ENCODE measurements around the gene KCTD15. TPM values are rescaled to one million over a fixed set of nuclear protein-coding genes. Genes with fewer than 3 reads are reported as not detected.

The KCTD15 gene
- total and polyA plus RNA-seq, 5 donors: 10.3 to 14.6 (median 10.9) TPM

- DNase-seq (peak in 1 of 3 donors; percentile 51), ATAC-seq (peak in 1 of 2 donors; percentile 17)
- Histone ChIP-seq H3K9me3 (ENCODE audit: control insufficient read depth, low read length) (no peaks in the 10 kb centered on the region), H3K4me1 (ENCODE audit: control insufficient read depth, insufficient read depth, low read length) (no peaks in the 10 kb centered on the region), H3K4me3 (ENCODE audit: low read length) (no peak overlapping the region), H3K27me3 (ENCODE audit: control insufficient read depth, insufficient read depth) (no peaks in the 10 kb centered on the region), H3K27ac (ENCODE audit: low read length) (no peak overlapping the region)
- WGBS: 94% methylated on average over 72 of the region's 72 CpGs
- intact Hi-C loops (cut with DNase I): loop anchor here (5.0 to 10.0 kb wide), 5 partner anchors 323 to 537 kb away; no protein-coding TSS in a partner anchor
Measured at GRCh38 chr19:33772102-33772857, 24.4 kb upstream of the KCTD15 start.

- 95% methylated on average over 23 of the region's 23 CpGs for WGBS
- intact Hi-C loops (cut with DNase I): loop anchor here (5.0 to 10.0 kb wide), 5 partner anchors 322 to 538 kb away; no protein-coding TSS in a partner anchor
- H3K9me3 ChIP-seq (ENCODE audit: control insufficient read depth, low read length): no peaks in the 10 kb centered on the region
- no peak overlapping the region for H3K4me3 ChIP-seq (ENCODE audit: low read length)
- H3K27ac ChIP-seq (ENCODE audit: low read length): no peak overlapping the region
- no peaks in the 10 kb centered on the region for H3K4me1 ChIP-seq (ENCODE audit: control insufficient read depth, insufficient read depth, low read length)
- H3K27me3 ChIP-seq (ENCODE audit: control insufficient read depth, insufficient read depth): no peaks in the 10 kb centered on the region
- ATAC-seq (no peak), DNase-seq (no peak)
Measured at GRCh38 chr19:33772858-33773180, 23.9 kb upstream of the KCTD15 start.

DNA sequence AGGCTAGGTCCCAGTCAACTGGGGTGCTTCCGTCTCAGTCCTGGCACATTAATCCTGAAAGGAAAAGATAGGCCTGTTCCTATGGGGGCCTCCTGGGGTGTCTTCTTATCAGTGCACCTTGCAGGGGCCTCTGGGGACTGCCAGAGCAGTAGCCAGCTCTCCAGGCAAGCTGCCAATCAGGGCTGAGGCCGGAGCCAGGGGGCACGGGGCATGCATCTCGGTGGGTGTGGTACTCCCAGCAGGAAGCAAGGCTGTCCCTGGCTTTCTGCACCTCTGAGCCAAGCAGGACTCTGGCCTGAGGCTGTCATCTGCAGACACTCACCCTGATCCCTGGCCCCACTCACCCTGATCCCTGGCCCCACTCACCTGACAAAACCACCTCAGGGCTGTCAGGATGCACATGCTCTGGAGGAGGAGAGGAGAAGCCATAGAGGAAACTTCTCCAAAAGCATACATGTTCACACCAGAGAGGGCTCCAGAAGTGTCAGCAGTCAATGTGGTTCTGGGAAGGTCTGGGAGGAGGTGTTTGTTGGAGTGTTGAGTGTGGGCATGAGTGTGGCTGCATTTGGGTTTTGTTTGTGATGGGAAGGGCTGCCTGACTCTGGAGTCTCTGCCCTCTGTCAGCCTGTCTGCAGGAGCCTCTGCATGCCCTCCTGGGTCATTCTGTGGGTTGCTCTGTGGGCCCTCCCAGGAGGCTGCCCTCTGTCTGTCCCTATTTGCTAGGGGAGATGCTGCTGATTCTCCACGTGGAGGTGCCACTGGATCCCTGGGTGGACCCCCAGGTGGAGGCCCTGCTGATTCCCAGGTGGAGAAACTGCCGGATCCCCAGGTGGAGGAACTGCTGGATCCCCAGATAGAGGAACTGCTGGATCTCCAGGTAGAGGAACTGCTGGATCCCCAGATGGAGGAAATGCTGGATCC, 22.7 kb upstream of the KCTD15 start:
- DNase-seq (no peak), ATAC-seq (no peak)
- no peak overlapping the region for H3K27ac ChIP-seq (ENCODE audit: low read length)
- no peaks in the 10 kb centered on the region for H3K9me3 ChIP-seq (ENCODE audit: control insufficient read depth, low read length)
- WGBS: 38% methylated on average over 6 of the region's 6 CpGs
- H3K27me3 ChIP-seq (ENCODE audit: control insufficient read depth, insufficient read depth): no peaks in the 10 kb centered on the region
- intact Hi-C loops (cut with DNase I): loop anchor here (2.0 to 10.0 kb wide), 6 partner anchors 321 to 539 kb away; no protein-coding TSS in a partner anchor
- H3K4me3 ChIP-seq (ENCODE audit: low read length): no peak overlapping the region
- H3K4me1 ChIP-seq (ENCODE audit: control insufficient read depth, insufficient read depth, low read length): no peaks in the 10 kb centered on the region

DNA sequence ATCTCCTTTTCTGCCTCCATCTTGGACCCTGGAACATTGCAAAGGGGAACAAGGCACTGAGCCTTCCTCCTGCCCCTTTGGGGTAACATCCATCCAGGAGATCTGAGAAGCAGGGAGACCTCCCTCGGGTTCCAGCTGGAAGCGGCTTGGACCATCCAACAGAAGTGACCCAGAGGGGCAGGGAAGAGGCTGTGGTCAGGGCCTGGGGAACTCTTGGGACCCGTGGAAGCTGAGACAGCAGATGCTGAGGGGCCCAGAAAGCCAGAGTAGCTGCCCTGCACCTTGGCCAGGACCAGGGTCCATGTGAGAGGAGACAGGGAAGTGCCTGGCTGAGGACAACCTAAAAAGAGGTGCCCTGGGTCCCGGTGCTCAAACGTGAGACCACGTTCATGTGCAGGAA, 21.9 kb upstream of the KCTD15 start:
- ATAC-seq (no peak), DNase-seq (no peak)
- H3K4me3 ChIP-seq (ENCODE audit: low read length): no peak overlapping the region
- H3K27me3 ChIP-seq (ENCODE audit: control insufficient read depth, insufficient read depth): no peaks in the 10 kb centered on the region
- no peaks in the 10 kb centered on the region for H3K9me3 ChIP-seq (ENCODE audit: control insufficient read depth, low read length)
- H3K4me1 ChIP-seq (ENCODE audit: control insufficient read depth, insufficient read depth, low read length): no peaks in the 10 kb centered on the region
- 70% methylated on average over 6 of the region's 6 CpGs for WGBS
- no peak overlapping the region for H3K27ac ChIP-seq (ENCODE audit: low read length)
- intact Hi-C loops (cut with DNase I): loop anchor here (2.0 to 10.0 kb wide), 9 partner anchors 223 to 540 kb away; no protein-coding TSS in a partner anchor

DNA sequence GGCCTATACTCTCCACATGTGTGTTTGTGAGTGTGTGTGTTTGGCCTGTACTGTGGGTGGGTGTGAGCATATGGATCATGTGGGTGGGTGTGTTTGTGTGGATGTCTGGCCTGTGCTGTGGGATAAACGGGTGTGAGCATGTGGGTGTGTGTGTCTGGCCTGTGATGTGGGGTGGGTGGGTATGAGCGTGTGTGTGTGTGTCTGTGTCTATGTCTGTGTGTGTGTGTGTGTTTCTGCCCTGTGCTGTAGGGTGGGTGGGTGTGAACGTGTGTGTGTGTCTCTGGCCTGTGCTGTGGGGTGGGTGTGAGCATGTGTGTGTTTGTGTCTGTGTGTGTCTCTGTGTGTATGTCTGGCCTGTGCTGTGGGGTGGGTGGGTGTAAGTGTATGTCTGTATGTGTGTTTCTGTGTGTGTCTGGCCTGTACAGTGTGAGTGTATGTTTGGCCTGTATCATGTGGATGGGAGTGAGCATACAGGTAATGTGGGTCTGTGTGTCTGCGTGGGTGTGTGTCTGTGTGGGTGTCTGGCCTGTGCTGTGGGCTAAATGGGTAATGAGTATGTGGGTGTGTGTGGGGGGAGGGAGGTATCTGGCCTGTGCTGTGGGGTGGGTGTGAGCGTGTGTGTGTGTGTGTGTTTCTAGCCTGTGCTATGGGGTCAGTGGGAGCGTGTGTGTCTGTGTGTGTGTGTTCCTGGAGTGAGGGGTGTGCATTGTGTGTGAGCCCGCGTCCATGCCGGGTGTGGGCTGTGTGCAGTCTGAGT, 20.8 kb upstream of the KCTD15 start:
- 80% methylated on average over 9 of the region's 9 CpGs for WGBS
- ATAC-seq: no peak
- H3K9me3 ChIP-seq (ENCODE audit: control insufficient read depth, low read length): no peaks in the 10 kb centered on the region
- no peak overlapping the region for H3K4me3 ChIP-seq (ENCODE audit: low read length)
- H3K4me1 ChIP-seq (ENCODE audit: control insufficient read depth, insufficient read depth, low read length): peaks cover 2% of the 10 kb centered on the region
- DNase-seq: no peak
- intact Hi-C loops (cut with DNase I): loop anchor here (2.0 to 10.0 kb wide), 6 partner anchors 221 to 541 kb away; no protein-coding TSS in a partner anchor
- no peak overlapping the region for H3K27ac ChIP-seq (ENCODE audit: low read length)
- H3K27me3 ChIP-seq (ENCODE audit: control insufficient read depth, insufficient read depth): no peaks in the 10 kb centered on the region

DNA sequence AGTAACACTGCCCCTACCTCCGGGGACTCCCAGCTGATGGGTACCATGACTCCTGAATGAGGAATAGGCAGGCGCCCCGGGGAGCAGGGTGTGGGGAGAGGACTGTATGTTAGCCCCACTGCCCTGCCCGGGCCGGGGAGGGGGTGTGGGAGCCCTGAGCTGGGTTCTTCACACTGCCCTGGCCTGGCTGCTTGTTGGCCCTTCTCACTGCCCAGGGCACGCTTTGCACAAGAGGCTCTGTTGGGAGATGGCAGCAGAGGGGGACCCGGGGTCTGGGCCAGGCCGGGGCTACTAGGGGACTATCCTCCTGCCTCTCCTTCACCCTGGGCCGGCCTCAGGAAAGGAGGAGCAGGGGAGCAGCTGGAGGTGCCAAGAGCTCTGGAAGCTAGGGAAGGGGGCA, 19.3 kb upstream of the KCTD15 start:
- Histone ChIP-seq H3K27ac (ENCODE audit: low read length) (no peak overlapping the region), H3K9me3 (ENCODE audit: control insufficient read depth, low read length) (no peaks in the 10 kb centered on the region), H3K4me3 (ENCODE audit: low read length) (no peak overlapping the region), H3K27me3 (ENCODE audit: control insufficient read depth, insufficient read depth) (no peaks in the 10 kb centered on the region), H3K4me1 (ENCODE audit: control insufficient read depth, insufficient read depth, low read length) (peaks cover 2% of the 10 kb centered on the region)
- DNase-seq (no peak), ATAC-seq (no peak)
- 79% methylated on average over 9 of the region's 9 CpGs for WGBS
- intact Hi-C loops (cut with DNase I): loop anchor here (5.0 to 10.0 kb wide), 5 partner anchors 220 to 543 kb away; no protein-coding TSS in a partner anchor

- no peaks in the 10 kb centered on the region for H3K9me3 ChIP-seq (ENCODE audit: control insufficient read depth, low read length)
- DNase-seq (no peak), ATAC-seq (no peak)
- no peaks in the 10 kb centered on the region for H3K27me3 ChIP-seq (ENCODE audit: control insufficient read depth, insufficient read depth)
- peaks cover 2% of the 10 kb centered on the region for H3K4me1 ChIP-seq (ENCODE audit: control insufficient read depth, insufficient read depth, low read length)
- no peak overlapping the region for H3K27ac ChIP-seq (ENCODE audit: low read length)
- 48% methylated on average over 17 of the region's 17 CpGs for WGBS
- intact Hi-C loops (cut with DNase I): loop anchor here (2.0 to 10.0 kb wide), 7 partner anchors 220 to 543 kb away; no protein-coding TSS in a partner anchor
- no peak overlapping the region for H3K4me3 ChIP-seq (ENCODE audit: low read length)
Measured at GRCh38 chr19:33777753-33778088, 18.9 kb upstream of the KCTD15 start.

- ATAC-seq: peak; percentile 85
- WGBS: 15% methylated on average over 49 of the region's 49 CpGs
- Histone ChIP-seq H3K27me3 (ENCODE audit: control insufficient read depth, insufficient read depth) (no peaks in the 10 kb centered on the region), H3K27ac (ENCODE audit: low read length) (no peak overlapping the region), H3K4me1 (ENCODE audit: control insufficient read depth, insufficient read depth, low read length) (peaks cover 2% of the 10 kb centered on the region), H3K9me3 (ENCODE audit: control insufficient read depth, low read length) (no peaks in the 10 kb centered on the region), H3K4me3 (ENCODE audit: low read length) (no peak overlapping the region)
- intact Hi-C loops (cut with DNase I): loop anchor here (2.0 to 10.0 kb wide), 7 partner anchors 219 to 543 kb away; no protein-coding TSS in a partner anchor
- DNase-seq: peak; percentile 83 to 95 (median 94)
Measured at GRCh38 chr19:33778089-33778791, 18.4 kb upstream of the KCTD15 start.

- H3K4me3 ChIP-seq (ENCODE audit: low read length): no peak overlapping the region
- intact Hi-C loops (cut with DNase I): loop anchor here (2.0 to 10.0 kb wide), 7 partner anchors 217 to 545 kb away; no protein-coding TSS in a partner anchor
- no peak overlapping the region for H3K27ac ChIP-seq (ENCODE audit: low read length)
- peaks cover 2% of the 10 kb centered on the region for H3K4me1 ChIP-seq (ENCODE audit: control insufficient read depth, insufficient read depth, low read length)
- H3K27me3 ChIP-seq (ENCODE audit: control insufficient read depth, insufficient read depth): no peaks in the 10 kb centered on the region
- H3K9me3 ChIP-seq (ENCODE audit: control insufficient read depth, low read length): no peaks in the 10 kb centered on the region
- ATAC-seq: no peak
- WGBS: 85% methylated on average over 7 of the region's 7 CpGs
- DNase-seq: no peak
Measured at GRCh38 chr19:33779849-33780248, 16.8 kb upstream of the KCTD15 start.

- intact Hi-C loops (cut with DNase I): loop anchor here in 1 of 4 donors (5.0 kb wide), 1 partner anchor 367 kb away; no protein-coding TSS in a partner anchor
- Histone ChIP-seq H3K4me1 (ENCODE audit: control insufficient read depth, insufficient read depth, low read length) (peaks cover 2% of the 10 kb centered on the region), H3K27me3 (ENCODE audit: control insufficient read depth, insufficient read depth) (no peaks in the 10 kb centered on the region), H3K9me3 (ENCODE audit: control insufficient read depth, low read length) (no peaks in the 10 kb centered on the region), H3K4me3 (ENCODE audit: low read length) (no peak overlapping the region), H3K27ac (ENCODE audit: low read length) (no peak overlapping the region)
- ATAC-seq (no peak), DNase-seq (no peak)
- 57% methylated on average over 6 of the region's 6 CpGs for WGBS
Measured at GRCh38 chr19:33780251-33780650, 16.4 kb upstream of the KCTD15 start.
